Measurements from ENCODE around the gene TMPRSS2.

The TMPRSS2 gene

GRCh38 chr21:41477641-41478318, 30.2 kb downstream of the TMPRSS2 start:
- no peak for DNase-seq (ENCODE audit: low read depth, low spot score)
- H3K4me3 ChIP-seq (ENCODE audit: low read depth, low read length): no peak overlapping the region
- POLR2A ChIA-PET: no interaction called here
- CTCF ChIA-PET: no interaction called here
- TF ChIP-seq CTCF (IDR thresholded peaks at IDR 0.05; ENCODE audit: insufficient read depth, low read length, missing control alignments): no peak

- ChIA-PET POLR2A (no interaction called here), CTCF (interaction anchor here (1.6 kb wide), 1 partner anchor 192 kb away, joined by 4 read pairs; no protein-coding TSS in a partner anchor)
- DNase-seq (ENCODE audit: low read depth, low spot score): no peak
- H3K4me3 ChIP-seq (ENCODE audit: low read depth, low read length): no peak overlapping the region
- TF ChIP-seq CTCF (IDR thresholded peaks at IDR 0.05; ENCODE audit: insufficient read depth, low read length, missing control alignments): no peak
Observed at GRCh38 chr21:41475714-41476420, 32.1 kb downstream of the TMPRSS2 start.

DNA sequence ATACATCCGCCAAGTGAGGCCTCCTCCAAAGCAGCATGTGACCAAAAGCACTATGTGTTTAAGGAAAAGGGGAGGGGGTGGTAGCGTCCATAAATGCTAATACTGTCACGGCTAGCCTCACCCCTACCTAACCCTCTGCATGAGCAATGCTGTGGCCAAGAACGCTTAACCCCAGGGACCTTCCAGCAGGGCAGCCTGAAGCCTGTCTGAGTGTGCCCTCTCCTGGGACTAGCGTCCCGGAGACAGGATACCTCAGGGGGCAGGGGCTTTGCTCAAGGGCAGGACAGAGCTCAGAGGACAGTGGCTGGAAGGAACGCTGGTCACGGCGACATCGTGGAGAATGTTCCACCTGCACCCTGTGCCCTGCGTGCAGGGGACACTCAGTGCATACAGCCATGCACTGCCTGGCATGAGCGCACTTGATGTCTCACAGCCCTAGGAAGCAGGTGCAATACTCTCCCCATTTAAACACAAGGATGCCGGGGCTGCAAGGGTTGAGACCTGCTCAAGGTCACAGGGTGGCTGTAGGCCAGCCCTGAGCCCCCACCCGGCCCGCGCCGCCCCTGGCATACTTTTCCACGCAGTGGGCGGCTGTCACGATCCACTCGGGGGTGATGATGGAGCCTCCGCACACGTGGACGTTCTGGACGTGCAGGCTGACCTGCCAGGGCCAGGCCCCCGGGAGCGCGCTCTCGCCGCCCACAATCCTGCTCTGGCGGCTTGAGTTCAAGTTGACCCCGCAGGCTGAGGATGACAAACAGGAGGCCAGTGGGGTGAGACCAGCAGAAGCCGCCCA, 35.0 kb downstream of the TMPRSS2 start:
- POLR2A ChIA-PET: no interaction called here
- CTCF ChIA-PET: no interaction called here

DNA sequence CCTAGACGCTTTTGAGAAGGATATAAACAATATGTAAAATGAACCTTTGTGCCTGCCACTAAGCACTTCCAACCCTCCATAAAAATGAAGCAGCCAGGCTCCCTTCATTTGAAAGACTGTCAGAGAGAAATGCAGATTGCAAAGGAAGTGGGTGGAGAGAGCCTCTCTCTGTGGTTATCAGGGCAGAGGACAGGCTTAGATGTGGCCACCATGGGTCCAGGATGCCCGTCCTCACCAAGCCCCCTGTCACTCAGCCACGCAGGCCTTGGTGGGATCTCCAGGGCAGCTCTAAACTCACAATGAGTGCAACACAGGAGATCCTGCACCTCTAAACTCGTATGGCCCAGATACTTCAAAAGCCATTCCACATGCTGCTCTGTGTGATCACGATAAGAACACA, 37.9 kb downstream of the TMPRSS2 start:
- H3K4me3 ChIP-seq (ENCODE audit: low read depth, low read length): no peak overlapping the region
- POLR2A ChIA-PET: no interaction called here
- DNase-seq (ENCODE audit: low read depth, low spot score): no peak
- CTCF ChIA-PET: no interaction called here
- TF ChIP-seq CTCF (IDR thresholded peaks at IDR 0.05; ENCODE audit: insufficient read depth, low read length, missing control alignments): no peak

More for the DNA sequence above, 35.0 kb downstream of the TMPRSS2 start:
- no peak for DNase-seq (ENCODE audit: low read depth, low spot score)
- no peak for TF ChIP-seq CTCF (IDR thresholded peaks at IDR 0.05; ENCODE audit: insufficient read depth, low read length, missing control alignments)
- H3K4me3 ChIP-seq (ENCODE audit: low read depth, low read length): no peak overlapping the region

DNA sequence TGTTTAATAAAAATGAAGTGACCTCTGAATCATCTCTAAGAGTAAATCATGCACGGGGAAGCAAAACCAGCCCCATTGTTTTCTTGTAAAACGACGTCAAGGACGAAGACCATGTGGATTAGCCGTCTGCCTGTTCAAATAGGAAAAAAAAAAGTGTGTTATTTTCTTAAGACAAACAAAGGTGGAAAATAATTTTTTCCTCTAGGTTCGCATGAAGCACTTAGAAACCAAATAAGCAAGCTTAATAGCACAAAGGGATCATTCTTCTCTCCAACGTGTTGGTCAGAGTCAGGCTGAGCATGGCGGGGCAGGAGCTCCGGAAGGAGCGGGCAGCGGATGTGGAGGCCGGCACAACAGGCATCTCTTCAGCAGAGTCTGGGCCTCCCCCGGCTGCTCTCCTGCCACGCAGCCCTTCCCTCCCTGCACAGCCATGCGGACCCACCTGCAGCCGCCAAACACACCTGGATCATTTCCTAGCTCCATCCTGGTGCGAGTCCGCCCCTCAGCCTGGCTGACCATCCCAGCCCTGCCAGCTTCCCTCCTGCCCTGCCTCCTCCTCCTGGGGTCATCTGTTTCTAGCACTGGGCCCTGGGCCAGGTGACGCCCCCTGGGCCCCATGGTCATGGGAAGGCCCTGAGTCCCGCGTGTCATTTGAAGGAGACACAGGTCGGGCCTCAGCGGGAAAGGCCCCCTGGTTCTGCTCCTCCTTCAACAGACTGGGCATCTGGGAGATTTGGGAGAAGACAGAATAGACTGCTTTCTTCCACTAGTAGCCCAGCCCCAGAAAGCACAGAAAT, 41.7 kb downstream of the TMPRSS2 start:
- H3K4me3 ChIP-seq (ENCODE audit: low read depth, low read length): no peak overlapping the region
- no peak for DNase-seq (ENCODE audit: low read depth, low spot score)
- no peak for TF ChIP-seq CTCF (IDR thresholded peaks at IDR 0.05; ENCODE audit: insufficient read depth, low read length, missing control alignments)
- ChIA-PET CTCF (interaction anchor here (1.6 to 4.1 kb wide), 2 partner anchors 16 to 183 kb away, joined by 5 to 27 read pairs; no protein-coding TSS in a partner anchor), POLR2A (no interaction called here)

All from AG04449 (cell line).